BJ (cell line): ENCODE data around the gene MEF2C. TPM values are rescaled to one million over a fixed set of nuclear protein-coding genes. Genes with fewer than 3 reads are reported as not detected.
A peak's percentile ranks its signal among the peaks of the same experiment; 100 is the strongest.

Source experiments
- CTCF ChIA-PET: fragments of 350-600 bp; formaldehyde crosslinking; extraction: SDS; loops from one replicate; lab custom pipeline; 2021; ENCODE audit warnings: antibody characterized with exemption, inconsistent platforms; lab: Yijun Ruan, JAX
- POLR2A ChIA-PET: fragments of 300-600 bp; sonication (Branson Sonifier 250); formaldehyde crosslinking; extraction: SDS; loops from one replicate; lab custom pipeline; 2021; ENCODE audit warnings: antibody characterized with exemption; lab: Charles Lee
- DNase-seq: peaks from one replicate; pipeline ENCODE4 v3.0.0-alpha.2; 2011; ENCODE audit warnings: low read depth
- H3K27me3 ChIP-seq: 2 replicates; pipeline ENCODE4 v1.6.0; 2011; ENCODE audit warnings: low read length; ENCODE audit not compliant: control insufficient read depth, insufficient read depth
- H3K36me3 ChIP-seq: 2 replicates; pipeline ENCODE4 v1.5.1; 2011; ENCODE audit warnings: low read length; ENCODE audit not compliant: control insufficient read depth, insufficient read depth
- H3K4me3 ChIP-seq: 2 replicates; pipeline ENCODE4 v1.5.1; 2011; ENCODE audit warnings: low read depth, mild to moderate bottlenecking, control low read depth, low read length
- polyA minus RNA-seq: library from RNA; depleted of rRNA, polyadenylated mRNA; stranded (reverse); fragments of >200 nt; gene quantifications from 2 replicates; pipeline ENCODE4 v1.2.3, GENCODE V29; 2011; rRNA and poly(A)+ RNA removed
- polyA plus RNA-seq: library from polyadenylated mRNA; depleted of rRNA; stranded (reverse); fragments of >200 nt; gene quantifications from 2 replicates; pipeline ENCODE4 v1.2.3, GENCODE V29; 2011; rRNA removed
- TF ChIP-seq, protein P1 (sequence below): IDR thresholded peaks from 2 replicates; pipeline ENCODE4 v1.5.1; 2011; ENCODE audit warnings: low read depth, mild to moderate bottlenecking, control low read depth, inconsistent platforms, low read length, moderate library complexity; ENCODE audit not compliant: insufficient read depth

The MEF2C gene
- 1.4 and 1.6 TPM in 2 replicates for polyA plus RNA-seq
- polyA minus RNA-seq, result 3.0 and 4.6 TPM in 2 replicates

DNA sequence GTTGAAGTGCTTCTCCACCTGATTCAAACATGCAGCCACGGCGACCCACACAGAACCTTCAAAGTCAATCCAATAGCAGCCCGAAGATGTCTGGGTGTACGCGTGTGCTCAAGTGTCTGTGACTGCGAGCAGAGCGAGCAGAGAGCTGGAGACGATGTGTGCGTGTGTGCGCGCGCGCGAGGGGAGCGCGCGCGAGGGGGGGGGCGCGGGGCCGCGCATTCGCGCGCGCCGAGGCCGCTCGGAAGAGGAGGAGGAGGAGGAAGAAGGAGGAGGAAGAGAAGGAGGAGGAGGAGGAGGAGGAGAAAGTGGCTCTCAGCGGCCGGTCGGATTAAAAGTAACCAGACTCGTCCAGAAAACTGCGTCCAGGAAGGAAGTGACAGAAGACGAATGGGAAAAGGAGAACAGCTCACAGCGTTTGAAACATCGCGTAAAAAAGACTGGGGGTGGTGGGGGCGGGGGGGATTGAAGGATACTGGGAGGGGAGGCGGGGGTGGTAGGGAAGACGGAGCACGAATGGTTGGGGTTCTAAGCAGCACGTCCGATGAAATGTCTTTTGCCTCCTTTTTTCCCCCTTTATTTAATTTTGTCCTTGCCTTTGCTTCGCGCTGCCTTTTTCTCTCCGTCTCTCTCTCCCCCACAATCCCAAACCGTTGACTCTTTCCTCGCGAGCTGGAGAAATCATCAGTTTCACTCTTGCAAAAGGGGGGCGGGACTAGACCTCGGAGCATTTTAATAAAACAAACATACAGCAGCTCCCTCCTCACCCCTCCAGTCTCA is at the start of gene MEF2C:
Gene MEF2C (minus strand): TSS at position 126 of the 777 bp plus-strand sequence. CDS start 59,396 bp downstream, outside the sequence.
- ChIA-PET POLR2A (no interaction called here), CTCF (interaction anchor here (0.6 to 1.2 kb wide), 2 partner anchors 53 to 106 kb away, joined by 3 to 4 read pairs; no protein-coding TSS in a partner anchor)
- Histone ChIP-seq H3K4me3 (peak within 1 kb of the TSS; percentile 71), H3K36me3 (no peaks in the 10 kb centered on the region), H3K27me3 (no peaks in the 10 kb centered on the region)
- TF ChIP-seq, protein P1, sequence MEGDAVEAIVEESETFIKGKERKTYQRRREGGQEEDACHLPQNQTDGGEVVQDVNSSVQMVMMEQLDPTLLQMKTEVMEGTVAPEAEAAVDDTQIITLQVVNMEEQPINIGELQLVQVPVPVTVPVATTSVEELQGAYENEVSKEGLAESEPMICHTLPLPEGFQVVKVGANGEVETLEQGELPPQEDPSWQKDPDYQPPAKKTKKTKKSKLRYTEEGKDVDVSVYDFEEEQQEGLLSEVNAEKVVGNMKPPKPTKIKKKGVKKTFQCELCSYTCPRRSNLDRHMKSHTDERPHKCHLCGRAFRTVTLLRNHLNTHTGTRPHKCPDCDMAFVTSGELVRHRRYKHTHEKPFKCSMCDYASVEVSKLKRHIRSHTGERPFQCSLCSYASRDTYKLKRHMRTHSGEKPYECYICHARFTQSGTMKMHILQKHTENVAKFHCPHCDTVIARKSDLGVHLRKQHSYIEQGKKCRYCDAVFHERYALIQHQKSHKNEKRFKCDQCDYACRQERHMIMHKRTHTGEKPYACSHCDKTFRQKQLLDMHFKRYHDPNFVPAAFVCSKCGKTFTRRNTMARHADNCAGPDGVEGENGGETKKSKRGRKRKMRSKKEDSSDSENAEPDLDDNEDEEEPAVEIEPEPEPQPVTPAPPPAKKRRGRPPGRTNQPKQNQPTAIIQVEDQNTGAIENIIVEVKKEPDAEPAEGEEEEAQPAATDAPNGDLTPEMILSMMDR, result no peak
- peak; percentile 24 for DNase-seq

DNA sequence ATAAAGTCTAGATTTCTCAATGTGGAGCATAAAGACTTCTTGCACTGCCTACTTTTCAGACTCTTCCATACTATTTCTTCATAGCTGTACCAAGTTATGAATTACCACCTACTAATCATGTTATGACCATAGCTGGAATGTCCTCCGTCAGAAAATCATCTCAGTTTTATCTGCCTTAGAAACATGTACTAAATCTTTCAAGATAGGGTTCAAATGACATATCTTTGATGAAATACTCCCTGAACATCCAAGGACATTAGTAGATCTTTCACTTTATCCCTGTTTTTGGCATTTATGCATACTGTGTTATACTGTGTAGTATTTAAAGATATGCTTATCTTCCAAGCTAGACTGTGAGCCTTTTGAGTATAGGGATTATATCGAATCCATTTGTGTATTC is 49.6 kb upstream of the MEF2C start:
- no peaks in the 10 kb centered on the region for H3K36me3 ChIP-seq
- no peak for DNase-seq
- H3K27me3 ChIP-seq, result no peaks in the 10 kb centered on the region
- CTCF ChIA-PET, result no interaction called here
- no peak overlapping the region for H3K4me3 ChIP-seq
- POLR2A ChIA-PET, result interaction anchor here (0.6 kb wide), 1 partner anchor 765 kb away, joined by 6 read pairs; no protein-coding TSS in a partner anchor
- TF ChIP-seq, protein P1, result no peak

DNA sequence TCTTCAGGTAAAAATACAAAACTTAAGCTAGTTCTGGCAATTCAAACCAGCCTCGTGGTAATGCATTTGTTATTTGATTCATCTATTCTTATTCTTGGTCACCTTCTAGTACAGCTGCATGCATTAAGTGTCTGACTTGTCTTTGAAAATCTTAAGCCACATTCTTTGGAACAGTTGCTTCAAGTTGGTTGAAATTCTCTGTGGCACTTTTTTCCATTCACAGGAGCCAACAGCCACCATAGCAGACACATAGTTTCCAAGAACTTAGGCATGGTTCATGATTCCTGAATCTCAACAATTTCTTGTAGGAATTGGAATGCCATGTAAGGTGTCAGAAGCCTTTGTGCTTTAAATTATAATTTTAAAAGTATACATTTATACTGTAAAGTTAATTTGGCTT is 47.4 kb upstream of the MEF2C start:
- TF ChIP-seq, protein P1, result no peak
- DNase-seq, result no peak
- H3K36me3 ChIP-seq, result no peaks in the 10 kb centered on the region
- H3K27me3 ChIP-seq, result no peaks in the 10 kb centered on the region
- no peak overlapping the region for H3K4me3 ChIP-seq
- ChIA-PET POLR2A (no interaction called here), CTCF (no interaction called here)

DNA sequence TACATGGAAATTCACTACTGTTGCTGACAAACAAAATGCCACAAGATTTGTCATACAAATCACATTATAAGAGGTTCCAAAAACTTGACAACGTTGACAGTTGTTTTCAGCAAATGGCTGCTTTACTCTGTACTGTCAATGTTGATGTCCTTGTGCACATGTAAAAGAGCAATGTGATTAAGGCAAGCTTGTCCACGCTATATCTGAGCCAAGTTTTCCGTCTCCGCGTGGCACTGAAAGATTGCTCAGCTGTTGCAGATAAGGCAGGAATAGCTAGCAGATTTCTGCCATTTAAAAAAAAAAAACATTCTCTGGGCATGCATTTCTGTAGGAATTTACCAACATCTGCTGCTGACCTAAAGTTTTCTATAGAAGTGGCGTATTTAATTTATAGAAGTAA is 46.4 kb upstream of the MEF2C start:
- ChIA-PET POLR2A (no interaction called here), CTCF (interaction anchor here (0.8 kb wide), 1 partner anchor 8 kb away, joined by 3 read pairs; no protein-coding TSS in a partner anchor)
- Histone ChIP-seq H3K27me3 (no peaks in the 10 kb centered on the region), H3K4me3 (no peak overlapping the region), H3K36me3 (no peaks in the 10 kb centered on the region)
- DNase-seq, result no peak
- TF ChIP-seq, protein P1, result no peak

DNA sequence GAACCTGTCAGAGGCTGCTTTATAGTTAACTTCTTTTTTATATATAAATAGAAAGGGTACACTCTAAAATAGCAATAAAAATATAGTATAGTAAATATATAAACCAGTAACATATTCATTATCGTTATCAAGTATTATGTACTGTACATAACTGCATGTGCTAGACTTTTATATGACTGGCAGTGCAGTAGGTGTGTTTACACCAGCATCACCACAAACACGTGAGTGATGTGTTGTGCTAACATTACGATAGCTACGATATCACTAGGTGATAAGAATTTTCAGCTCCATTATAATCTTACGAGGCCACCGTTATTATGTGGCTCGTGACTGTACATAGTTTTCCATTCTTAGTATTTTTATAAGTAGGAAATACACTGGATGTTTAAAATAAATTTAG is 43.8 kb upstream of the MEF2C start:
- ChIA-PET CTCF (no interaction called here), POLR2A (interaction anchor here (0.5 kb wide), 1 partner anchor 16 kb away, joined by 3 read pairs; no protein-coding TSS in a partner anchor)
- Histone ChIP-seq H3K27me3 (no peaks in the 10 kb centered on the region), H3K36me3 (no peaks in the 10 kb centered on the region), H3K4me3 (no peak overlapping the region)
- TF ChIP-seq, protein P1, result no peak
- DNase-seq, result no peak
